Measurements from ENCODE around the gene SETD4. TPM values are rescaled to one million over a fixed set of nuclear protein-coding genes. Genes with fewer than 3 reads are reported as not detected.

The SETD4 gene
- total RNA-seq, 6 experiments from 2014 or later, result 5.0 to 10.4 (median 7.3) TPM

DNA sequence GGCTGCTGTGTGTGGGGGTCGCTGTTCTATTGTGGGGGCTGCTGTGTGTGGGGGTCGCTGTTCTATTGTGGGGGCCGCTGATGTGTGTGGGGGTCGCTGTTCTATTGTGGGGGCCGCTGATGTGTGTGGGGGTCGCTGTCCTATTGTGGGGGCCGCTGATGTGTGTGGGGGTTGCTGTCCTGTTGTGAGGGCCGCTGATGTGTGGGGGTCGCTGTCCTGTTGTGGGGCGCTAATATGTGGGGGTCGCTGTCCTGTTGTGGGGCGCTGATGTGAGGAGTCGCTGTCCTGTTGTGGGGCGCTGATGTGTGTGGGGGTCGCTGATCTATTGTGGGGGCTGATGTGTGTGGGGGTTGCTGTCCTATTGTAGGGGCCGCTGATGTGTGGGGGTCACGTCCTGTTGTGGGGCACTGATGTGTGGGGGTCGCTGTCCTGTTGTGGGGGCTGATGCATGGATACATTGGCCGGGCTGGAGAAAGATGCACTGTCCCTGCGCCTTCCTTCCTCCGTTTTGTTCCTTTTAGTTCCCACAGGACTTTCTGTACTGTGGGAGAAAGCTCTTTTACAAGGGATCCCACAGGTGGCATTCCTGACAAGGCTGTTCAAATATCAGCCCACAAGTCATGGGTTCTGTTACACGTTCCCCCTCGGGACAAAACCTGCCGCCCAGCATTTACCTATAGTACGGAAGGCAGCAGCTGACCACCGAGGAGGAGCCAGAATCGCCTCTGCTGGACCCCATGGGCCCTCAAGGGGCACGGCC is 27.5 kb downstream of the SETD4 start:
- Histone ChIP-seq H3K4me1 (no peaks in the 10 kb centered on the region), H3K4me3 (no peak overlapping the region), H3K27ac (no peak overlapping the region), H3K27me3 (no peaks in the 10 kb centered on the region), H3K9me3 (no peaks in the 10 kb centered on the region), H3K36me3 (peaks cover 0 to 24% (median 5%) of the 10 kb centered on the region in 4 donors)
- intact Hi-C loops (cut with DNase I), result no loop called here
- 64% methylated on average over 5 of the region's 28 CpGs for WGBS (ENCODE audit: insufficient coverage, low coverage, low lambda C conversion rate, missing lambda C conversion rate)
- TF ChIP-seq, protein P1, sequence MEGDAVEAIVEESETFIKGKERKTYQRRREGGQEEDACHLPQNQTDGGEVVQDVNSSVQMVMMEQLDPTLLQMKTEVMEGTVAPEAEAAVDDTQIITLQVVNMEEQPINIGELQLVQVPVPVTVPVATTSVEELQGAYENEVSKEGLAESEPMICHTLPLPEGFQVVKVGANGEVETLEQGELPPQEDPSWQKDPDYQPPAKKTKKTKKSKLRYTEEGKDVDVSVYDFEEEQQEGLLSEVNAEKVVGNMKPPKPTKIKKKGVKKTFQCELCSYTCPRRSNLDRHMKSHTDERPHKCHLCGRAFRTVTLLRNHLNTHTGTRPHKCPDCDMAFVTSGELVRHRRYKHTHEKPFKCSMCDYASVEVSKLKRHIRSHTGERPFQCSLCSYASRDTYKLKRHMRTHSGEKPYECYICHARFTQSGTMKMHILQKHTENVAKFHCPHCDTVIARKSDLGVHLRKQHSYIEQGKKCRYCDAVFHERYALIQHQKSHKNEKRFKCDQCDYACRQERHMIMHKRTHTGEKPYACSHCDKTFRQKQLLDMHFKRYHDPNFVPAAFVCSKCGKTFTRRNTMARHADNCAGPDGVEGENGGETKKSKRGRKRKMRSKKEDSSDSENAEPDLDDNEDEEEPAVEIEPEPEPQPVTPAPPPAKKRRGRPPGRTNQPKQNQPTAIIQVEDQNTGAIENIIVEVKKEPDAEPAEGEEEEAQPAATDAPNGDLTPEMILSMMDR (IDR thresholded peaks at IDR 0.05), result no peak
- no peak for TF ChIP-seq POLR2A (IDR thresholded peaks at IDR 0.05)
- no peak for ATAC-seq
- no peak for DNase-seq

DNA sequence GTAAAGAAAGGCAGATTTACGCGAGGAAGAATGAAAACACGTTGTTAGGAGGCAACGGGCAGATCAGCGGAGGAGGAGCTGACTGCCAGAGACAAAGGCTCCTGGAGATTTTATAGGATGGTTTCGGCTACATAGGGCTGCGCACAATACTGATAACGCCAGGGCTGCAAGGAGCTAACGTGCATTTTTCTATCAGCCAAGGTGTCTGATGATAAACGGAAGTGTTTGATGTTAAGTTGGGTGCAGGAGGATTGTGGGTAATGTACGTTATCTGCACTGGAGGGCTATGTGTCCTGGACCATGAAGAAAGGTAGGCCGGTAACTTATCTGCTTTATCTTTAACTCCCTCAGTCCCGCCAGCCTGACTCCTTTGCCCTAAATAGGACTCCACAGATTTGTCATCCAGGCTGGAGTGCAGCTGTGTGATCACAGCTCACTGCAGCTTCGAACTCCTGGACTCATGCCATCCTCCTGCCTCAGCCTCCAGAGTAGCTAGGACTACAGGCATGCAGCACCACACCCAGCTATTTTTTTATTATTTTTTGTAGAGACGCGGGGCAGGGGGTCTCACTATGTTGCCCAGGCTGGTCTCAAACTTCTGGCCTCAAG is 29.6 kb downstream of the SETD4 start:
- ATAC-seq (no peak), DNase-seq (no peak)
- 52% methylated on average over 15 of the region's 16 CpGs for WGBS (ENCODE audit: insufficient coverage, low coverage, low lambda C conversion rate, missing lambda C conversion rate)
- Histone ChIP-seq H3K9me3 (no peaks in the 10 kb centered on the region), H3K27me3 (no peaks in the 10 kb centered on the region), H3K36me3 (peaks cover 0 to 7% (median 2%) of the 10 kb centered on the region in 4 donors), H3K4me1 (no peaks in the 10 kb centered on the region), H3K27ac (no peak overlapping the region), H3K4me3 (no peak overlapping the region)
- intact Hi-C loops (cut with DNase I), result no loop called here
- no peak for TF ChIP-seq POLR2A (IDR thresholded peaks at IDR 0.05)
- TF ChIP-seq, protein P1 (IDR thresholded peaks at IDR 0.05), result no peak

DNA sequence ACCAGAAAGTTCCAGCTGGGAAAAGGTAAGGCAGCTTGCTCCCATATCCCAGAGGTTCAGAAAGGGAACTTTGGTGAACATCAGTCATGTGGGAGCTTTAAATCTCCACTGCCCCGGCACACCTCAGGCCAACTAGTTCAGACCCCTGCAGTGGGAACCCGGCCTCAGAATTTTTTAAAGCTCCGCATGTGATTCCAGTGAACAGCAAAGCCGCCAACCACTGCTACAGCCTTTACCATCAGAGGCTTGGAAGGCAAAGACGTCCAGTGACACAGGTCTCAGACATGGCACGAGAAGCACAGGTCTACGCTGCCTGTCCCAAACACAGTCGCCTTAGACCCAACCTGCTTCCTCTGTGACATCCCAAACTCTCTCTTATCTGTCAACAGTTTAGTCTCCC is 31.0 kb downstream of the SETD4 start:
- H3K27me3 ChIP-seq, result no peaks in the 10 kb centered on the region
- 100% methylated on average over 1 of the region's 8 CpGs for WGBS (ENCODE audit: insufficient coverage, low coverage, low lambda C conversion rate, missing lambda C conversion rate)
- no peaks in the 10 kb centered on the region for H3K4me1 ChIP-seq
- TF ChIP-seq, protein P1 (IDR thresholded peaks at IDR 0.05), result no peak
- no peak for TF ChIP-seq POLR2A (IDR thresholded peaks at IDR 0.05)
- H3K36me3 ChIP-seq, result no peaks in the 10 kb centered on the region
- no peak overlapping the region for H3K27ac ChIP-seq
- intact Hi-C loops (cut with DNase I), result no loop called here
- DNase-seq (no peak), ATAC-seq (no peak)
- no peaks in the 10 kb centered on the region for H3K9me3 ChIP-seq
- no peak overlapping the region for H3K4me3 ChIP-seq

DNA sequence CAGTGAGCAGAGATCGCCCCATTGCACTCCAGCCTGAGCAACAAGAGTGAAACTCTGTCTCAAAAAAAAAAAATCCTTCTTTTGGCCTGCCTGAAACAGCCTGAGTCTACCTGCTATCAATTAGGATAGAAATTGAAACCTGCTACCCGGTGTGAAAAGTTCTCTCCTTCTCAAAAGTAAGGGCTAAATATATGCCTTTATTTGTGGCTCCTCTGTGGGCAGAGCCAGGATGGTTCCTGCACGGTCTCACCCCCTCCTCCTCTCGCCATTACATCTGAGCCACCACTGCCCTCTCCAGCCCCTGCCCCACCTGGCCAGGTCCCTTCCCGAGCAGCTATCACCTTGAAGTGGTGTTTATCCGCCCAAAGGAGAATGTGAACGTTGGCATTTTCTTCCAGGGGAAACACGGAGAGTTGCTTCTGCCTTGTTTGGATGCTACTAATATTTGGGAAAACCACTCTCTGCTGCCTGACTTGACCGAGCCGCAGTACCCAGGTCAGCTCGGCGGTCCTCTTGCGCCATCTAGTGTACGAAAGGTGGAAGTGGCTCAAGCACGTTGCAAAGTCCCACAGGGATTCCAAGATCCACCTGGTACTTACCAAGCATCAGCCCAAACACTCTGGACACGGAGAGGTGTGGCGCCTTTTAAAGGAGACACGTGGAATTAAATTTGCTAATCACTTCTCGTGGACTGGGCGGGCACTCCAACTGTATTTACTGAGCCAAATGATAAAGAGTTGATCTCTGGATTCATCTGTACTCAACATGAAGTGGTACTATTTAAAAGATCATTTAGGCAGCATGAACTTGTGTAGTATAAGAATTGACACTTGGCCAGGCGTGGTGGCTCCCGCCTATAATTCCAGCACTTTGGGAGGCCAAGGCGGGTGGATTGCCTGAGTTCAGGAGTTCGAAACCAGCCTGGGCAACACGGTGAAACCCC is 31.9 kb downstream of the SETD4 start:
- intact Hi-C loops (cut with DNase I), result no loop called here
- Histone ChIP-seq H3K4me3 (no peak overlapping the region), H3K27ac (no peak overlapping the region), H3K27me3 (no peaks in the 10 kb centered on the region), H3K9me3 (no peaks in the 10 kb centered on the region), H3K36me3 (no peaks in the 10 kb centered on the region), H3K4me1 (no peaks in the 10 kb centered on the region)
- DNase-seq (peak; percentile 68 to 80 (median 76)), ATAC-seq (peak; percentile 95 to 100 (median 98))
- WGBS (ENCODE audit: insufficient coverage, low coverage, low lambda C conversion rate, missing lambda C conversion rate), result 18% methylated on average over 21 of the region's 25 CpGs
- TF ChIP-seq, protein P1 (IDR thresholded peaks at IDR 0.05), result peak; percentile 86 to 98 (median 93)
- TF ChIP-seq POLR2A (IDR thresholded peaks at IDR 0.05), result no peak

All from right lobe of liver (tissue), 6 donors.